GM23338 (cell line): ENCODE data around the gene PITPNC1. TPM values are rescaled to one million over a fixed set of nuclear protein-coding genes. Genes with fewer than 3 reads are reported as not detected.

Experiments used
- ATAC-seq: fragments of 200-7000 bp; cut with Tn5 transposase; 3 replicates; pipeline ENCODE4 v1.9.1; 2020
- DNase-seq: peaks from one replicate; pipeline ENCODE4 v3.0.0-alpha.2; 2015; ENCODE audit warnings: low spot score
- H2AFZ ChIP-seq: fragments of 200-600 bp; sonication (generic); 2 replicates; pipeline ENCODE4 v1.8.0; 2016; ENCODE audit warnings: antibody characterized with exemption, mild to moderate bottlenecking, moderate library complexity
- H3F3A ChIP-seq: fragments of 200-600 bp; sonication (generic); replicated peaks from 2 replicates; pipeline ENCODE4 v1.8.0; 2017; ENCODE audit warnings: antibody characterized with exemption, mixed run types, low read depth
- H3K27ac ChIP-seq: fragments of 200-600 bp; sonication (generic); 2 replicates; pipeline ENCODE4 v1.6.1; 2016; ENCODE audit warnings: low read depth
- H3K27me3 ChIP-seq: fragments of 200-600 bp; sonication (generic); 2 replicates; pipeline ENCODE4 v1.8.0; 2016; ENCODE audit warnings: mild to moderate bottlenecking, mixed run types, moderate library complexity; ENCODE audit not compliant: insufficient read depth
- H3K36me3 ChIP-seq: fragments of 200-600 bp; sonication (generic); 2 replicates; pipeline ENCODE4 v1.8.0; 2016; ENCODE audit warnings: mild to moderate bottlenecking; ENCODE audit not compliant: insufficient read depth
- H3K4me1 ChIP-seq: fragments of 200-600 bp; sonication (generic); 2 replicates; pipeline ENCODE4 v1.8.0; 2016; ENCODE audit warnings: mild to moderate bottlenecking, moderate library complexity; ENCODE audit not compliant: insufficient read depth
- H3K4me2 ChIP-seq: fragments of 200-600 bp; sonication (generic); 2 replicates; pipeline ENCODE4 v1.7.1; 2017; ENCODE audit warnings: mixed run types
- H3K4me3 ChIP-seq: fragments of 200-600 bp; sonication (generic); 2 replicates; pipeline ENCODE4 v1.6.1; 2016; ENCODE audit warnings: mixed run types
- H3K79me2 ChIP-seq: fragments of 200-600 bp; sonication (generic); replicated peaks from 2 replicates; pipeline ENCODE4 v1.8.0; 2017; ENCODE audit warnings: mild to moderate bottlenecking; ENCODE audit not compliant: insufficient read depth
- H3K9me2 ChIP-seq: fragments of 200-600 bp; sonication (generic); 2 replicates; pipeline ENCODE4 v1.8.0; 2017; ENCODE audit not compliant: insufficient read depth
- H4K20me1 ChIP-seq: fragments of 200-600 bp; sonication (generic); replicated peaks from 2 replicates; pipeline ENCODE4 v1.8.0; 2017; ENCODE audit warnings: mild to moderate bottlenecking; ENCODE audit not compliant: insufficient read depth
- H3K27ac Mint-ChIP-seq: 2 replicates; pipeline ENCODE4 v1.8.0; 2020; ENCODE audit warnings: inconsistent platforms, mild to moderate bottlenecking, moderate library complexity, mixed read lengths
- H3K27me3 Mint-ChIP-seq: 3 replicates; pipeline ENCODE4 v1.8.0; 2022; ENCODE audit warnings: low read depth, mild to moderate bottlenecking, moderate library complexity, mixed read lengths, inconsistent platforms; ENCODE audit not compliant: insufficient read depth, poor library complexity
- H3K36me3 Mint-ChIP-seq: 3 replicates; pipeline ENCODE4 v1.8.0; 2021; ENCODE audit warnings: low read depth, mild to moderate bottlenecking, inconsistent platforms, moderate library complexity, mixed read lengths
- H3K4me1 Mint-ChIP-seq: 3 replicates; pipeline ENCODE4 v1.8.0; 2020; ENCODE audit warnings: mild to moderate bottlenecking, inconsistent platforms, mixed read lengths
- H3K4me3 Mint-ChIP-seq: 3 replicates; pipeline ENCODE4 v1.8.0; 2021; ENCODE audit warnings: moderate library complexity, mild to moderate bottlenecking, inconsistent platforms, mixed read lengths
- H3K9me3 Mint-ChIP-seq: 3 replicates; pipeline ENCODE4 v1.8.0; 2020; ENCODE audit warnings: moderate library complexity, mild to moderate bottlenecking, inconsistent platforms, mixed read lengths
- CREB1 ChIP-seq: fragments of 250-450 bp; sonication (Bioruptor Pico); IDR thresholded peaks from 2 replicates; pipeline ENCODE4 v1.5.0; 2020; ENCODE audit warnings: low read depth, mild to moderate bottlenecking, moderate library complexity
- EZH2phosphoT487 ChIP-seq: fragments of 200-600 bp; sonication (generic); IDR thresholded peaks from one replicate; pipeline ENCODE4 v1.8.1; 2018; ENCODE audit warnings: antibody characterized with exemption; ENCODE audit not compliant: unreplicated experiment
- JUNB ChIP-seq: IDR thresholded peaks from one replicate; pipeline ENCODE4 v1.6.1; 2016; ENCODE audit warnings: antibody characterized with exemption; ENCODE audit not compliant: unreplicated experiment
- NANOG ChIP-seq: IDR thresholded peaks from 2 replicates; pipeline ENCODE4 v1.6.1; 2016; ENCODE audit warnings: antibody characterized with exemption, borderline replicate concordance
- STAT1 ChIP-seq: IDR thresholded peaks from one replicate; pipeline ENCODE4 v1.6.1; 2016; ENCODE audit warnings: antibody characterized with exemption; ENCODE audit not compliant: unreplicated experiment
- ZNF114 ChIP-seq: fragments of 250-450 bp; sonication (Bioruptor Pico); IDR thresholded peaks from 2 replicates; pipeline ENCODE4 v1.5.0; 2020; ENCODE audit warnings: mild to moderate bottlenecking, moderate library complexity
- ZNF331 ChIP-seq: fragments of 250-450 bp; sonication (Bioruptor Pico); IDR thresholded peaks from 2 replicates; pipeline ENCODE4 v1.5.0; 2020; ENCODE audit warnings: low read depth, mild to moderate bottlenecking, moderate library complexity
- polyA plus RNA-seq: library from polyadenylated mRNA; unstranded; fragments of >200 nt; fragmentation: Nextera tagmentation; extraction: Ambion mirVana; gene quantifications from 2 replicates; pipeline ENCODE4 v1.2.1, GENCODE V29; 2016
- total RNA-seq: library from RNA; depleted of rRNA; stranded (reverse); fragments of >200 nt; shearing (Covaris generic); gene quantifications from 2 replicates; pipeline ENCODE4 v1.2.3, GENCODE V29; 2014
- TF ChIP-seq, protein P1 (sequence below): IDR thresholded peaks from 2 replicates; pipeline ENCODE4 v1.6.1; 2016; ENCODE audit warnings: antibody characterized with exemption
- TF ChIP-seq, protein P2 (sequence below), 2 experiments: fragments of 200-600 bp in 1 of 2; sonication (generic) in 1 of 2; conservative IDR thresholded peaks; 2 replicates each; pipeline versions ENCODE4 v1.5.1 to v1.6.1; 2016 to 2017; ENCODE audit warnings: antibody characterized with exemption in 2 of 2, low read depth in 2 of 2, mild to moderate bottlenecking in 2 of 2, moderate library complexity in 1 of 2
- TF ChIP-seq, protein P3 (sequence below): IDR thresholded peaks from one replicate; pipeline ENCODE4 v1.6.1; 2018; ENCODE audit warnings: antibody characterized with exemption; ENCODE audit not compliant: unreplicated experiment

The PITPNC1 gene
- total and polyA plus RNA-seq, 2 experiments from 2014 or later, result 23.0 to 32.6 TPM

DNA sequence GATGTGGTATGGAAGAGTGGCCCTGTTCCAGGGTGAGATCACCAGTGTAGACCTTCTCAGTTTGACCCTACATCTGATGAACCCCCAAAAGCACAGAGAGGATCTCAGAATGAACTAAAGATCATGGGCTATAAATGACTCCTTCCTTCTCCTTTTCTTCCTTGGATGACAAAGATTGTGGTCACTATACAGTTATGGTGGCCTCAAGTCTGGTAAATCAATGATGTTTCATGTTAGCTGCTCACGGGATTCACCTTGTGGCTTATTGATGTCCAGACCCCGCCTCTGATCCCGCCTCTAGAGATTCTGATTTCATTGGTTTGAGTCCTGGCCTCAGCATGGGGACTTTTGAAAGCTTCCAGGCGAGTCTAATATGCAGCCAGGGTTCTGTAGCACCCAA, 112.2 kb downstream of the PITPNC1 start:
- Mint-ChIP-seq H3K27me3 (peaks cover 7% of the 10 kb centered on the region), H3K4me1 (peaks cover 39% of the 10 kb centered on the region), H3K9me3 (no peaks in the 10 kb centered on the region), H3K27ac (no peak overlapping the region), H3K36me3 (peaks cover 10% of the 10 kb centered on the region; the same call in 2 of the 3 replicates), H3K4me3 (no peak overlapping the region)
- Histone ChIP-seq H3K27me3 (no peaks in the 10 kb centered on the region), H3K27ac (0 out of 2 replicates have a peak overlapping the region, but pooled peaks have one; percentile 39), H3K4me2 (no peak overlapping the region), H2AFZ (no peak overlapping the region), H3K4me1 (peaks cover 37% of the 10 kb centered on the region), H3K79me2 (peaks cover 86% of the 10 kb centered on the region), H3F3A (no peaks in the 10 kb centered on the region; the same call in 1 of the 2 replicates), H4K20me1 (no peaks in the 10 kb centered on the region), H3K36me3 (no peaks in the 10 kb centered on the region), H3K4me3 (no peak overlapping the region), H3K9me2 (no peaks in the 10 kb centered on the region)
- DNase-seq (no peak), ATAC-seq (no peak)
- no peak for TF ChIP-seq ZNF114

DNA sequence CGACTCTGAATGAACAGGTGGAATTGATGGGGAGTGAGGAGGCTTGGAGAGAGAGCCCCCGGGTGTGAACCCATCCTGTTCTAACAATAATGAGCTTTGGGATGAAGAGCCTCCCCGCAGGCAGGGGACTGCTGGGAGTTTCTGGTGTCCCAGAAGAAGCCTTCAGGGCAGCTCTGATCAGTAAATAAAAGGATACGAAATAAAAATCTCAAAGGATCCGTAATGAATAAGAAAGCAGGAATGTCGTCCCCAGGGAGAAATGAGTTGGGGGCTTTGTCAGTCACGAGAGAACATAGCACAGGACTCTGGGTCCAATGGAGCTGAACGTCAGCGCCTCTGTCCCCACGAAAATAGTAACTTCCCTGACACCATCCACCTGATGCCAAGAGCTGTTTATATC, 113.4 kb downstream of the PITPNC1 start:
- Histone ChIP-seq H3K4me2 (peak overlapping the region; percentile 22), H2AFZ (no peak overlapping the region), H3K4me1 (peaks cover 37% of the 10 kb centered on the region), H3K27me3 (no peaks in the 10 kb centered on the region), H3F3A (no peaks in the 10 kb centered on the region; the same call in 1 of the 2 replicates), H3K36me3 (no peaks in the 10 kb centered on the region), H4K20me1 (no peaks in the 10 kb centered on the region), H3K4me3 (peak overlapping the region; percentile 6; the same call in 1 of the 2 replicates), H3K27ac (peak overlapping the region; percentile 39), H3K9me2 (no peaks in the 10 kb centered on the region), H3K79me2 (peaks cover 84% of the 10 kb centered on the region)
- Mint-ChIP-seq H3K4me3 (peak overlapping the region; percentile 14; the same call in 1 of the 3 replicates), H3K9me3 (peaks cover 2% of the 10 kb centered on the region; the same call in 1 of the 3 replicates), H3K4me1 (peaks cover 39% of the 10 kb centered on the region), H3K36me3 (peaks cover 13% of the 10 kb centered on the region; the same call in 2 of the 3 replicates), H3K27me3 (peaks cover 7% of the 10 kb centered on the region), H3K27ac (peak overlapping the region; percentile 38)
- DNase-seq (peak; percentile 49), ATAC-seq (peak; percentile 85)
- TF ChIP-seq NANOG (peak; percentile 16; the same call in 1 of the 2 replicates), JUNB (no peak)

DNA sequence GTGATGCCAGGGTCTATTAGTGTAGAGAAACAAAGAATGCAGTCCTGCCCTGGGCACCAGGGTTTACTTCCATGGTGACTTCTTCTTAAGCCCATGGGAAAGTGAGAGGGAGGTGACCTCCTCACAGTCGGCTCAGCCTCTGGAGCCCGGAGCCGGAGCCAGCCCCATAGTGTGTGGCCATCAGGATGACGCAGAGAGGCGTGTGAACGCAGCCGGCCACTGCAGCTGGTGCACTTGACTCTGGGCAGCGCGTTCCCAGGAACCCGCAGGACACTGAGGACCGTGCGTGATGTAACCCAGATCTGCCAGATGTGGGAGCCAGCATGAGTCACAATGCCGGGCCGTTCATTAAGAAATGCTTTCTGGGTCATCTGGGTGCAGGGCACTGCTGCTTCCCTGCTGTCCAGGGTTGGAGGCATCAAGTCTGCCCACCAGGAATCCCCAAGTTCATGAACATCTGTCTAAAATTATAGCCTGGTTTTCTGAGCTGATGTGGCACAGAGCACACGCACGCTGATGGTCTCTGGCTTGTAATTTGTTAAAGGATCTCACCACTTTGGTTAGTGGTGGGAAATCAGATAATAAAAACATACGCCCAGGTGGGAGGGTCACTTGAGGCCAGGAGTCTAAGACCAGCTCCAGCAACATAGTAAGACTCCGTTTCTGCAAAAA, 114.1 kb downstream of the PITPNC1 start:
- H3K9me2 ChIP-seq, result no peaks in the 10 kb centered on the region
- no peaks in the 10 kb centered on the region for H4K20me1 ChIP-seq
- Mint-ChIP-seq H3K36me3 (peaks cover 15% of the 10 kb centered on the region; the same call in 2 of the 3 replicates), H3K27me3 (peaks cover 7% of the 10 kb centered on the region), H3K4me1 (peaks cover 39% of the 10 kb centered on the region), H3K27ac (peak overlapping the region; percentile 47), H3K9me3 (peaks cover 4% of the 10 kb centered on the region; the same call in 1 of the 3 replicates), H3K4me3 (no peak overlapping the region)
- ATAC-seq (peak; percentile 72), DNase-seq (peak; percentile 61)
- H3K36me3 ChIP-seq, result no peaks in the 10 kb centered on the region
- peak overlapping the region; percentile 22 for H3K4me2 ChIP-seq
- H3K79me2 ChIP-seq, result peaks cover 86% of the 10 kb centered on the region
- peaks cover 37% of the 10 kb centered on the region for H3K4me1 ChIP-seq
- H3K27me3 ChIP-seq, result no peaks in the 10 kb centered on the region
- no peak overlapping the region for H2AFZ ChIP-seq
- no peaks in the 10 kb centered on the region; the same call in 1 of the 2 replicates for H3F3A ChIP-seq
- H3K27ac ChIP-seq, result peak overlapping the region; percentile 73
- H3K4me3 ChIP-seq, result peak overlapping the region; percentile 6; the same call in 1 of the 2 replicates
- TF ChIP-seq NANOG, result no peak
- TF ChIP-seq STAT1, result no peak
- TF ChIP-seq, protein P1, sequence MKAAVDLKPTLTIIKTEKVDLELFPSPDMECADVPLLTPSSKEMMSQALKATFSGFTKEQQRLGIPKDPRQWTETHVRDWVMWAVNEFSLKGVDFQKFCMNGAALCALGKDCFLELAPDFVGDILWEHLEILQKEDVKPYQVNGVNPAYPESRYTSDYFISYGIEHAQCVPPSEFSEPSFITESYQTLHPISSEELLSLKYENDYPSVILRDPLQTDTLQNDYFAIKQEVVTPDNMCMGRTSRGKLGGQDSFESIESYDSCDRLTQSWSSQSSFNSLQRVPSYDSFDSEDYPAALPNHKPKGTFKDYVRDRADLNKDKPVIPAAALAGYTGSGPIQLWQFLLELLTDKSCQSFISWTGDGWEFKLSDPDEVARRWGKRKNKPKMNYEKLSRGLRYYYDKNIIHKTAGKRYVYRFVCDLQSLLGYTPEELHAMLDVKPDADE, result no peak
- no peak for TF ChIP-seq EZH2phosphoT487
- no peak for TF ChIP-seq ZNF331 (CRISPR knock-in tag)
- TF ChIP-seq ZNF114, result no peak
- TF ChIP-seq, protein P2, sequence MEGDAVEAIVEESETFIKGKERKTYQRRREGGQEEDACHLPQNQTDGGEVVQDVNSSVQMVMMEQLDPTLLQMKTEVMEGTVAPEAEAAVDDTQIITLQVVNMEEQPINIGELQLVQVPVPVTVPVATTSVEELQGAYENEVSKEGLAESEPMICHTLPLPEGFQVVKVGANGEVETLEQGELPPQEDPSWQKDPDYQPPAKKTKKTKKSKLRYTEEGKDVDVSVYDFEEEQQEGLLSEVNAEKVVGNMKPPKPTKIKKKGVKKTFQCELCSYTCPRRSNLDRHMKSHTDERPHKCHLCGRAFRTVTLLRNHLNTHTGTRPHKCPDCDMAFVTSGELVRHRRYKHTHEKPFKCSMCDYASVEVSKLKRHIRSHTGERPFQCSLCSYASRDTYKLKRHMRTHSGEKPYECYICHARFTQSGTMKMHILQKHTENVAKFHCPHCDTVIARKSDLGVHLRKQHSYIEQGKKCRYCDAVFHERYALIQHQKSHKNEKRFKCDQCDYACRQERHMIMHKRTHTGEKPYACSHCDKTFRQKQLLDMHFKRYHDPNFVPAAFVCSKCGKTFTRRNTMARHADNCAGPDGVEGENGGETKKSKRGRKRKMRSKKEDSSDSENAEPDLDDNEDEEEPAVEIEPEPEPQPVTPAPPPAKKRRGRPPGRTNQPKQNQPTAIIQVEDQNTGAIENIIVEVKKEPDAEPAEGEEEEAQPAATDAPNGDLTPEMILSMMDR (conservative IDR thresholded peaks at IDR 0.05; ENCODE audit: low read depth in 2 of 2), result no peak
- TF ChIP-seq, protein P3, sequence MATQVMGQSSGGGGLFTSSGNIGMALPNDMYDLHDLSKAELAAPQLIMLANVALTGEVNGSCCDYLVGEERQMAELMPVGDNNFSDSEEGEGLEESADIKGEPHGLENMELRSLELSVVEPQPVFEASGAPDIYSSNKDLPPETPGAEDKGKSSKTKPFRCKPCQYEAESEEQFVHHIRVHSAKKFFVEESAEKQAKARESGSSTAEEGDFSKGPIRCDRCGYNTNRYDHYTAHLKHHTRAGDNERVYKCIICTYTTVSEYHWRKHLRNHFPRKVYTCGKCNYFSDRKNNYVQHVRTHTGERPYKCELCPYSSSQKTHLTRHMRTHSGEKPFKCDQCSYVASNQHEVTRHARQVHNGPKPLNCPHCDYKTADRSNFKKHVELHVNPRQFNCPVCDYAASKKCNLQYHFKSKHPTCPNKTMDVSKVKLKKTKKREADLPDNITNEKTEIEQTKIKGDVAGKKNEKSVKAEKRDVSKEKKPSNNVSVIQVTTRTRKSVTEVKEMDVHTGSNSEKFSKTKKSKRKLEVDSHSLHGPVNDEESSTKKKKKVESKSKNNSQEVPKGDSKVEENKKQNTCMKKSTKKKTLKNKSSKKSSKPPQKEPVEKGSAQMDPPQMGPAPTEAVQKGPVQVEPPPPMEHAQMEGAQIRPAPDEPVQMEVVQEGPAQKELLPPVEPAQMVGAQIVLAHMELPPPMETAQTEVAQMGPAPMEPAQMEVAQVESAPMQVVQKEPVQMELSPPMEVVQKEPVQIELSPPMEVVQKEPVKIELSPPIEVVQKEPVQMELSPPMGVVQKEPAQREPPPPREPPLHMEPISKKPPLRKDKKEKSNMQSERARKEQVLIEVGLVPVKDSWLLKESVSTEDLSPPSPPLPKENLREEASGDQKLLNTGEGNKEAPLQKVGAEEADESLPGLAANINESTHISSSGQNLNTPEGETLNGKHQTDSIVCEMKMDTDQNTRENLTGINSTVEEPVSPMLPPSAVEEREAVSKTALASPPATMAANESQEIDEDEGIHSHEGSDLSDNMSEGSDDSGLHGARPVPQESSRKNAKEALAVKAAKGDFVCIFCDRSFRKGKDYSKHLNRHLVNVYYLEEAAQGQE, result no peak
- TF ChIP-seq CREB1 (CRISPR knock-in tag), result no peak
